Measurements from ENCODE around the gene CEP104.
"Not testable (repeated sequence)": the region's sequence is repeated elsewhere in the genome, so short reads cannot be mapped to it uniquely, and the experiment has no call there.

The CEP104 gene

GRCh38 chr1:3817138-3817740, 39.8 kb downstream of the CEP104 start:
- Mint-ChIP-seq H3K27ac (no peak overlapping the region), H3K4me1 (peaks cover 27% of the 10 kb centered on the region)
- DNase-seq = no peak

GRCh38 chr1:3816331-3817137, 40.5 kb downstream of the CEP104 start:
- Mint-ChIP-seq H3K4me1 (peaks cover 23% of the 10 kb centered on the region), H3K4me3 (no peak overlapping the region), H3K27me3 (ENCODE audit: low read depth, poor library complexity) (no peaks in the 10 kb centered on the region), H3K27ac (no peak overlapping the region), H3K9me3 (no peaks in the 10 kb centered on the region), H3K36me3 (ENCODE audit: low read depth) (peaks cover 28% of the 10 kb centered on the region)
- DNase-seq = no peak
- TF ChIP-seq CTCF (IDR thresholded peaks at IDR 0.05) = no peak

More at GRCh38 chr1:3817138-3817740, 39.8 kb downstream of the CEP104 start:
- Mint-ChIP-seq H3K9me3 (no peaks in the 10 kb centered on the region), H3K27me3 (ENCODE audit: low read depth, poor library complexity) (no peaks in the 10 kb centered on the region), H3K4me3 (no peak overlapping the region), H3K36me3 (ENCODE audit: low read depth) (peaks cover 28% of the 10 kb centered on the region)
- no peak for TF ChIP-seq CTCF (IDR thresholded peaks at IDR 0.05)

- TF ChIP-seq CTCF (IDR thresholded peaks at IDR 0.05) = no peak
- Mint-ChIP-seq H3K4me1 (peaks cover 15% of the 10 kb centered on the region), H3K27me3 (ENCODE audit: low read depth, poor library complexity) (peaks cover 4% of the 10 kb centered on the region), H3K9me3 (peaks cover 3% of the 10 kb centered on the region), H3K36me3 (ENCODE audit: low read depth) (peaks cover 24% of the 10 kb centered on the region), H3K27ac (peak overlapping the region; percentile 29), H3K4me3 (no peak overlapping the region)
- no peak for DNase-seq
Observed at GRCh38 chr1:3814771-3815561, 42.0 kb downstream of the CEP104 start.

- no peak for TF ChIP-seq CTCF (IDR thresholded peaks at IDR 0.05)
- DNase-seq = no peak
- H3K9me3 Mint-ChIP-seq = peaks cover 6% of the 10 kb centered on the region
- peak overlapping the region; percentile 75 for H3K27ac Mint-ChIP-seq
- peaks cover 5% of the 10 kb centered on the region for H3K27me3 Mint-ChIP-seq (ENCODE audit: low read depth, poor library complexity)
- no peak overlapping the region for H3K4me3 Mint-ChIP-seq
- H3K36me3 Mint-ChIP-seq (ENCODE audit: low read depth) = peaks cover 16% of the 10 kb centered on the region
- H3K4me1 Mint-ChIP-seq = peaks cover 6% of the 10 kb centered on the region
Observed at GRCh38 chr1:3814065-3814464, 42.9 kb downstream of the CEP104 start.

GRCh38 chr1:3811595-3811911, 45.5 kb downstream of the CEP104 start:
- H3K36me3 Mint-ChIP-seq (ENCODE audit: low read depth) = peaks cover 16% of the 10 kb centered on the region
- peaks cover 5% of the 10 kb centered on the region for H3K27me3 Mint-ChIP-seq (ENCODE audit: low read depth, poor library complexity)
- no peak for DNase-seq
- H3K27ac Mint-ChIP-seq = no peak overlapping the region
- H3K9me3 Mint-ChIP-seq = peaks cover 28% of the 10 kb centered on the region
- TF ChIP-seq CTCF (IDR thresholded peaks at IDR 0.05) = no peak
- H3K4me1 Mint-ChIP-seq = peaks cover 6% of the 10 kb centered on the region
- H3K4me3 Mint-ChIP-seq = no peak overlapping the region

GRCh38 chr1:3810149-3810761, 46.8 kb downstream of the CEP104 start:
- Mint-ChIP-seq H3K9me3 (peaks cover 41% of the 10 kb centered on the region), H3K4me1 (peaks cover 11% of the 10 kb centered on the region), H3K36me3 (ENCODE audit: low read depth) (peaks cover 20% of the 10 kb centered on the region)
- not testable (repeated sequence) for H3K4me3 Mint-ChIP-seq; H3K27ac Mint-ChIP-seq; H3K27me3 Mint-ChIP-seq (ENCODE audit: low read depth, poor library complexity); DNase-seq
